ENCODE measurements around the gene SPIRE2. TPM values are rescaled to one million over a fixed set of nuclear protein-coding genes. Genes with fewer than 3 reads are reported as not detected.

SPIRE2 gene
- total and polyA plus RNA-seq, 9 of the 15 experiments (the other 6 are each of a cell fraction or from before 2014, with no cell fraction given) = 0.70 to 7.5 (median 4.6) TPM

GRCh38 chr16:89873109-89873971, 45.1 kb downstream of the SPIRE2 start, which contains the start of gene TCF25:
TCF25 (plus strand) TSS chr16:89873592; CDS start chr16:89873668, 76 bp downstream.
- peak; percentile 75 for FAIRE-seq
- peak; percentile 94 to 98 (median 96) for DNase-seq (ENCODE audit: extremely low read depth in 1 of 4, low spot score in 3 of 4)
- Histone ChIP-seq H3K4me3 (peak within 1 kb of the TSS; percentile 80), H3K9me1 (ENCODE audit: control insufficient read depth, insufficient read depth, low read length) (no peaks in the 10 kb centered on the region), H3K9ac (ENCODE audit: insufficient read depth in 1 of 2, low read depth in 2 of 2, low read length in 2 of 2) (peak within 1 kb of the TSS; percentile 92 to 100), H3K4me2 (ENCODE audit: insufficient read depth, low read length) (peak within 1 kb of the TSS; percentile 97), H3K27me3 (ENCODE audit: control insufficient read depth in 2 of 2, insufficient read depth in 2 of 2, low read length in 2 of 2) (no peaks in the 10 kb centered on the region), H3K27ac (ENCODE audit: extremely low read depth, low read depth, low read length) (peak within 1 kb of the TSS; percentile 97), H4K20me1 (replicated peaks; ENCODE audit: control insufficient read depth, insufficient read depth, low read length) (peaks cover 7% of the 10 kb centered on the region), H2AFZ (ENCODE audit: low read depth, low read length) (peak within 1 kb of the TSS; percentile 91), H3K4me1 (replicated peaks in 1 of 2; ENCODE audit: control insufficient read depth in 2 of 2, insufficient read depth in 2 of 2, low read length in 2 of 2) (peaks cover 11 to 34% of the 10 kb centered on the region in 2 experiments), H3K79me2 (ENCODE audit: control insufficient read depth, insufficient read depth, low read length) (peaks cover 50% of the 10 kb centered on the region), H3K9me3 (replicated peaks; ENCODE audit: control insufficient read depth, insufficient read depth, low read depth, low read length) (no peaks in the 10 kb centered on the region; the same call in 1 of the 2 replicates), H3K36me3 (ENCODE audit: control insufficient read depth, insufficient read depth, low read length) (peaks cover 34% of the 10 kb centered on the region; the same call in 2 of the 3 replicates)
- intact Hi-C loops (cut with micrococcal nuclease) (no loop called here), in situ Hi-C loops (cut with MboI) (loop anchor here (5.0 kb wide), 1 partner anchor 66 kb away; no protein-coding TSS in a partner anchor)
- POLR2A ChIA-PET = interaction anchor here (0.5 to 2.9 kb wide), 14 partner anchors 9 to 170 kb away, joined by 3 to 25 read pairs (median 4); partner anchors contain the start of genes FANCA and SPIRE2
- peak; percentile 81 for ATAC-seq
- 1% methylated on average over 61 of the region's 104 CpGs for WGBS (ENCODE audit: insufficient coverage, low coverage, missing lambda C conversion rate)
- CTCF ChIA-PET (ENCODE audit: low intra/inter-chr PET ratio) = no interaction called here
- BruUV-seq (replicated peaks) = TSS peak; percentile 95
- no peak; the same call in 1 of the 2 replicates for TF ChIP-seq FOXP1 (CRISPR knock-in tag; IDR thresholded peaks at IDR 0.05)
- TF ChIP-seq ZNF764 (CRISPR knock-in tag; IDR thresholded peaks at IDR 0.05; ENCODE audit: low read depth) = no peak
- TF ChIP-seq ASH1L (IDR thresholded peaks at IDR 0.05; ENCODE audit: borderline replicate concordance, low read depth, partially characterized antibody) = no peak
- TF ChIP-seq CBX2 (IDR thresholded peaks at IDR 0.05; ENCODE audit: insufficient read depth, low read length, poor library complexity, severe bottlenecking) = no peak
- no peak for TF ChIP-seq MITF (IDR thresholded peaks at IDR 0.05)
- TF ChIP-seq ZBED1 (IDR thresholded peaks at IDR 0.05) = peak; percentile 39
- TF ChIP-seq PBX2 (CRISPR knock-in tag; IDR thresholded peaks at IDR 0.05; ENCODE audit: low read depth) = no peak
- TF ChIP-seq PBX2 (tag; conservative IDR thresholded peaks at IDR 0.05; ENCODE audit: low read depth) = no peak
- no peak for TF ChIP-seq ZNF57 (CRISPR knock-in tag; IDR thresholded peaks at IDR 0.05)
- no peak for TF ChIP-seq ZNF274 (IDR thresholded peaks at IDR 0.05; ENCODE audit: borderline replicate concordance, low read depth, low read length)
- TF ChIP-seq PCBP2 (IDR thresholded peaks at IDR 0.05; ENCODE audit: low read depth, low read length, poor library complexity, severe bottlenecking) = no peak
- TF ChIP-seq RBM14 (IDR thresholded peaks at IDR 0.05; ENCODE audit: borderline replicate concordance, insufficient read depth, low read depth, low read length) = no peak
- no peak for TF ChIP-seq HMG20B (CRISPR knock-in tag; IDR thresholded peaks at IDR 0.05)
- 0 out of 2 replicates have a peak, but pooled peaks have one; percentile 52 for TF ChIP-seq ZNF197 (CRISPR knock-in tag; IDR thresholded peaks at IDR 0.05; ENCODE audit: low read depth)
- TF ChIP-seq NR3C1 (CRISPR knock-in tag; IDR thresholded peaks at IDR 0.05) = no peak; the same call in 1 of the 2 replicates
- 0 out of 2 replicates have a peak, but pooled peaks have one; percentile 57 for TF ChIP-seq PRMT5 (CRISPR knock-in tag; IDR thresholded peaks at IDR 0.05)
- TF ChIP-seq GATAD2B (IDR thresholded peaks at IDR 0.05; ENCODE audit: borderline replicate concordance) = no peak

Data from K562 (cell line).